Measurements from ENCODE around the gene CDCA8. TPM values are rescaled to one million over a fixed set of nuclear protein-coding genes. Genes with fewer than 3 reads are reported as not detected.

The CDCA8 gene
- total and polyA plus RNA-seq, 11 donors = 0.12 to 5.0 (median 0.40) TPM; not detected in 1

- intact Hi-C loops (cut with DNase I) = no loop called here
- Histone ChIP-seq H3K4me1 (peaks cover 0 to 17% (median 0%) of the 10 kb centered on the region in 12 donors), H3K36me3 (no peaks in the 10 kb centered on the region), H3K4me3 (peak overlapping the region in 7 of 12 donors; percentile 3 to 49 (median 30)), H3K27me3 (peaks cover 8 to 82% (median 52%) of the 10 kb centered on the region in 9 donors), H3K9me3 (no peaks in the 10 kb centered on the region), H3K27ac (no peak overlapping the region)
- DNase-seq (no peak), ATAC-seq (peak in 2 of 4 donors; percentile 53 to 61)
- 2 to 6% (median 3%) methylated on average over 23 to 105 of the region's 105 CpGs for WGBS, 4 donors
- no peak for TF ChIP-seq POLR2A (IDR thresholded peaks at IDR 0.05)
- TF ChIP-seq, protein P1, sequence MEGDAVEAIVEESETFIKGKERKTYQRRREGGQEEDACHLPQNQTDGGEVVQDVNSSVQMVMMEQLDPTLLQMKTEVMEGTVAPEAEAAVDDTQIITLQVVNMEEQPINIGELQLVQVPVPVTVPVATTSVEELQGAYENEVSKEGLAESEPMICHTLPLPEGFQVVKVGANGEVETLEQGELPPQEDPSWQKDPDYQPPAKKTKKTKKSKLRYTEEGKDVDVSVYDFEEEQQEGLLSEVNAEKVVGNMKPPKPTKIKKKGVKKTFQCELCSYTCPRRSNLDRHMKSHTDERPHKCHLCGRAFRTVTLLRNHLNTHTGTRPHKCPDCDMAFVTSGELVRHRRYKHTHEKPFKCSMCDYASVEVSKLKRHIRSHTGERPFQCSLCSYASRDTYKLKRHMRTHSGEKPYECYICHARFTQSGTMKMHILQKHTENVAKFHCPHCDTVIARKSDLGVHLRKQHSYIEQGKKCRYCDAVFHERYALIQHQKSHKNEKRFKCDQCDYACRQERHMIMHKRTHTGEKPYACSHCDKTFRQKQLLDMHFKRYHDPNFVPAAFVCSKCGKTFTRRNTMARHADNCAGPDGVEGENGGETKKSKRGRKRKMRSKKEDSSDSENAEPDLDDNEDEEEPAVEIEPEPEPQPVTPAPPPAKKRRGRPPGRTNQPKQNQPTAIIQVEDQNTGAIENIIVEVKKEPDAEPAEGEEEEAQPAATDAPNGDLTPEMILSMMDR (IDR thresholded peaks at IDR 0.05) = no peak
These were observed 60.5 kb downstream of the CDCA8 start for GRCh38 chr1:37752583-37753471.

GRCh38 chr1:37753473-37754321 is 61.4 kb downstream of the CDCA8 start:
- H3K27me3 ChIP-seq = peaks cover 8 to 89% (median 52%) of the 10 kb centered on the region in 9 donors
- DNase-seq (no peak), ATAC-seq (no peak)
- H3K4me1 ChIP-seq = peaks cover 0 to 17% (median 0%) of the 10 kb centered on the region in 12 donors
- WGBS, 4 donors = 6 to 11% (median 6%) methylated on average over 36 to 52 of the region's 52 CpGs
- intact Hi-C loops (cut with DNase I) = no loop called here
- H3K27ac ChIP-seq = no peak overlapping the region
- TF ChIP-seq, protein P1 (IDR thresholded peaks at IDR 0.05) = no peak
- no peak for TF ChIP-seq POLR2A (IDR thresholded peaks at IDR 0.05)
- peak overlapping the region in 1 of 12 donors; percentile 49 for H3K4me3 ChIP-seq
- no peaks in the 10 kb centered on the region for H3K9me3 ChIP-seq
- H3K36me3 ChIP-seq = no peaks in the 10 kb centered on the region

DNA sequence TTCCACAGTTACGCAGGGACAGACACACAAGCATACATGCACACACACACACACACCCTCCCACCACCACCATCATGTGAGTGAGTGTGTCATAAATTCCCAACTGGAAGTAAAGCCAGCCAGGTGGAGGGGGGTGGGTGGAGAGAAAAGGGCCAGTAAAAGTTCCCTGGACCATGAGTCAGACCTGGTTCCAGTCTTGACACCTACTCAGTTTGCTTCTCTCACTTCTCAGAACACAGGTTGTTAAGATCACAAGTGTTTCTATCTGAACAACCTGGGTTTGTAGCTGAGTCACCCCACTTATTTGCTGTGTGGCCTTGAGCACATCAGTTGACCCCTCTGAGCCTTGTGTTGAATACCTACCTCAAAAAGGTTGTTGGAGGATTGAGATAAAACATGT is 63.0 kb downstream of the CDCA8 start:
- no peak for DNase-seq
- intact Hi-C loops (cut with DNase I) = no loop called here
- H3K36me3 ChIP-seq = no peaks in the 10 kb centered on the region
- ATAC-seq = no peak
- 21 to 94% (median 72%) methylated on average over 1 of the region's 1 CpG for WGBS, 4 donors
- H3K4me3 ChIP-seq = no peak overlapping the region
- no peaks in the 10 kb centered on the region for H3K9me3 ChIP-seq
- H3K27ac ChIP-seq = no peak overlapping the region
- H3K4me1 ChIP-seq = peaks cover 0 to 17% (median 0%) of the 10 kb centered on the region in 12 donors
- H3K27me3 ChIP-seq = peaks cover 10 to 90% (median 54%) of the 10 kb centered on the region in 9 donors
- TF ChIP-seq POLR2A (IDR thresholded peaks at IDR 0.05) = no peak
- TF ChIP-seq, protein P1 (IDR thresholded peaks at IDR 0.05) = no peak
